GM20000 (cell line): ENCODE data around the gene CHCHD2.
"Not testable (repeated sequence)": the region's sequence is repeated elsewhere in the genome, so short reads cannot be mapped to it uniquely, and the experiment has no call there.

Source experiments
- DNase-seq: peaks from one replicate; pipeline ENCODE4 v3.0.0; 2012; ENCODE audit warnings: low spot score
- TF ChIP-seq, protein P1 (sequence below): IDR thresholded peaks from 2 replicates; pipeline ENCODE4 v1.5.1; 2012; ENCODE audit warnings: mild to moderate bottlenecking, control low read depth; ENCODE audit errors: extremely low read depth, missing control alignments

The CHCHD2 gene

GRCh38 chr7:56091591-56091990 lies 14.7 kb downstream of the CHCHD2 start:
- no peak for DNase-seq
- TF ChIP-seq, protein P1, sequence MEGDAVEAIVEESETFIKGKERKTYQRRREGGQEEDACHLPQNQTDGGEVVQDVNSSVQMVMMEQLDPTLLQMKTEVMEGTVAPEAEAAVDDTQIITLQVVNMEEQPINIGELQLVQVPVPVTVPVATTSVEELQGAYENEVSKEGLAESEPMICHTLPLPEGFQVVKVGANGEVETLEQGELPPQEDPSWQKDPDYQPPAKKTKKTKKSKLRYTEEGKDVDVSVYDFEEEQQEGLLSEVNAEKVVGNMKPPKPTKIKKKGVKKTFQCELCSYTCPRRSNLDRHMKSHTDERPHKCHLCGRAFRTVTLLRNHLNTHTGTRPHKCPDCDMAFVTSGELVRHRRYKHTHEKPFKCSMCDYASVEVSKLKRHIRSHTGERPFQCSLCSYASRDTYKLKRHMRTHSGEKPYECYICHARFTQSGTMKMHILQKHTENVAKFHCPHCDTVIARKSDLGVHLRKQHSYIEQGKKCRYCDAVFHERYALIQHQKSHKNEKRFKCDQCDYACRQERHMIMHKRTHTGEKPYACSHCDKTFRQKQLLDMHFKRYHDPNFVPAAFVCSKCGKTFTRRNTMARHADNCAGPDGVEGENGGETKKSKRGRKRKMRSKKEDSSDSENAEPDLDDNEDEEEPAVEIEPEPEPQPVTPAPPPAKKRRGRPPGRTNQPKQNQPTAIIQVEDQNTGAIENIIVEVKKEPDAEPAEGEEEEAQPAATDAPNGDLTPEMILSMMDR: no peak

- no peak for DNase-seq
- TF ChIP-seq, protein P1: no peak
Measured at GRCh38 chr7:56087445-56087844, 18.8 kb downstream of the CHCHD2 start.

DNA sequence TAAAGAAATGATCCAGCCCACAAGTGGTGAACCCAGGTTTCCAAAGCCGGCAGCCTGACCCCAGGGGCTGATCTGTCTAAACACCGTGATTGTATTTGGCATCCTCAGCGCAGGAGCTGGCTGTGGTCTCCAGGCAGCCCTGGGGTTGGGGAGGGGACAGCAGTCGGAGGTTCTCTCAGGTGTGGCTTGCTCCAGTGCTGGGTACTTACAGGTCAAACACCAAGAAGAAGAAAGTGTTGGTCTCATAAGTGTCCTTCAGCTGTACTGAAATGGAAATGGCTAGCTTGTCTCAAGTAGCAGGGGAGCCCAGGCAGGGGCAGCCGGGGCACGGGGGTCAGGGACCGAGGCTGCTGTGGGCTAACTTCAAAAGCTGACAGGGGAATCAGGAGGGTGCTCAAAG lies 19.5 kb downstream of the CHCHD2 start:
- TF ChIP-seq, protein P1: no peak

GRCh38 chr7:56083150-56083785 lies 23.0 kb downstream of the CHCHD2 start:
- TF ChIP-seq, protein P1: no peak
- DNase-seq: no peak

More for the DNA sequence above, 19.5 kb downstream of the CHCHD2 start:
- DNase-seq: no peak

GRCh38 chr7:56081626-56082340 lies 24.5 kb downstream of the CHCHD2 start:
- DNase-seq: no peak
- TF ChIP-seq, protein P1: no peak

GRCh38 chr7:56080726-56081435 lies 25.4 kb downstream of the CHCHD2 start:
- not testable (repeated sequence) for DNase-seq

GRCh38 chr7:56079450-56080185 lies 26.7 kb downstream of the CHCHD2 start:
- no peak for DNase-seq
- TF ChIP-seq, protein P1: no peak
